CD4-positive, alpha-beta T cell (primary cell): ENCODE results near the gene KRTAP17-1. TPM values are rescaled to one million over a fixed set of nuclear protein-coding genes. Genes with fewer than 3 reads are reported as not detected.
A peak's percentile ranks its signal among the peaks of the same experiment; 100 is the strongest.

Experiments
- ATAC-seq: fragments of 200-7000 bp; cut with Tn5 transposase; one replicate; pipeline ENCODE4 v1.10.0; 2022; ENCODE audit warnings: mild to moderate bottlenecking; ENCODE audit not compliant: poor library complexity
- CTCF ChIA-PET: fragments of 350-600 bp; sonication (Branson Sonifier 250); formaldehyde crosslinking; loops from one replicate; lab custom pipeline; 2021; ENCODE audit warnings: antibody characterized with exemption, inconsistent platforms; lab: Charles Lee
- POLR2A ChIA-PET: fragments of 350-600 bp; sonication (Branson Sonifier 250); formaldehyde crosslinking; loops from one replicate; lab custom pipeline; 2021; ENCODE audit warnings: antibody characterized with exemption, inconsistent platforms; lab: Charles Lee
- DNase-seq, 14 experiments: peaks; one replicate each; pipeline ENCODE4 v3.0.0-alpha.2; 2013 to 2020; ENCODE audit warnings: mixed read lengths in 2 of 14
- H3K27ac ChIP-seq, 2 donors: one replicate each; pipeline versions ENCODE4 v1.5.1 to v1.7.0; 2013; ENCODE audit warnings: low read length in 2 of 2, low read depth in 1 of 2, mild to moderate bottlenecking in 1 of 2
- H3K27me3 ChIP-seq, 2 experiments: 1 replicate in 1 of 2; 2 replicates in 1 of 2; pipeline versions ENCODE4 v1.6.1 to v1.7.0; 2013; ENCODE audit warnings: low read length in 2 of 2, control low read depth in 1 of 2, mild to moderate bottlenecking in 1 of 2, moderate library complexity in 1 of 2; ENCODE audit not compliant: insufficient read depth in 2 of 2, control insufficient read depth in 1 of 2
- H3K36me3 ChIP-seq: one replicate; pipeline ENCODE4 v1.6.1; 2013; ENCODE audit warnings: low read length, control low read depth; ENCODE audit not compliant: insufficient read depth
- H3K4me1 ChIP-seq: one replicate; pipeline ENCODE4 v1.6.1; 2013; ENCODE audit warnings: low read length, control low read depth; ENCODE audit not compliant: insufficient read depth
- H3K4me3 ChIP-seq: one replicate; pipeline ENCODE4 v1.5.1; 2013; ENCODE audit warnings: mild to moderate bottlenecking, low read length, moderate library complexity
- H3K9me3 ChIP-seq, 2 experiments: 1 replicate in 1 of 2; 2 replicates in 1 of 2; pipeline versions ENCODE4 v1.6.1 to v1.7.0; 2013; ENCODE audit warnings: low read length in 2 of 2, mild to moderate bottlenecking in 2 of 2, control low read depth in 1 of 2, moderate library complexity in 1 of 2; ENCODE audit not compliant: control insufficient read depth in 1 of 2, insufficient read depth in 1 of 2
- H3K27ac Mint-ChIP-seq: one replicate; pipeline ENCODE4 v1.8.0; 2020; ENCODE audit warnings: mixed read lengths
- H3K27me3 Mint-ChIP-seq: one replicate; pipeline ENCODE4 v1.8.0; 2021; ENCODE audit warnings: mixed read lengths
- H3K36me3 Mint-ChIP-seq: one replicate; pipeline ENCODE4 v1.8.0; 2021; ENCODE audit warnings: low read depth, mixed read lengths
- H3K4me1 Mint-ChIP-seq: one replicate; pipeline ENCODE4 v1.8.0; 2021; ENCODE audit warnings: low read depth, mixed read lengths
- H3K4me3 Mint-ChIP-seq: one replicate; pipeline ENCODE4 v1.8.0; 2020; ENCODE audit warnings: mild to moderate bottlenecking, mixed read lengths
- H3K9me3 Mint-ChIP-seq: one replicate; pipeline ENCODE4 v1.8.0; 2020; ENCODE audit warnings: mixed read lengths
- intact Hi-C, 2 experiments: fragments of 100-400 bp; cut with DNase I in 1 of 2; cut with micrococcal nuclease in 1 of 2; formaldehyde crosslinking; loops; one replicate each; pipeline versions ENCODE4 v1.15.1 to v1.9.0; 2023 to 2025; cut with DNase I, micrococcal nuclease
- total RNA-seq, 174 experiments: library from RNA in 2 of 174; stranded (reverse) in 2 of 174; gene quantifications; one replicate each; pipeline ENCODE4 v1.2.3 and lab custom pipeline; 2021 to 2026
- TF ChIP-seq, protein P1 (sequence below): fragments of 200-600 bp; IDR thresholded peaks from one replicate; pipeline ENCODE4 v1.8.0; 2022; ENCODE audit warnings: antibody characterized with exemption, mild to moderate bottlenecking

The KRTAP17-1 gene
- total RNA-seq, 2 experiments from 2014 or later = not detected

DNA sequence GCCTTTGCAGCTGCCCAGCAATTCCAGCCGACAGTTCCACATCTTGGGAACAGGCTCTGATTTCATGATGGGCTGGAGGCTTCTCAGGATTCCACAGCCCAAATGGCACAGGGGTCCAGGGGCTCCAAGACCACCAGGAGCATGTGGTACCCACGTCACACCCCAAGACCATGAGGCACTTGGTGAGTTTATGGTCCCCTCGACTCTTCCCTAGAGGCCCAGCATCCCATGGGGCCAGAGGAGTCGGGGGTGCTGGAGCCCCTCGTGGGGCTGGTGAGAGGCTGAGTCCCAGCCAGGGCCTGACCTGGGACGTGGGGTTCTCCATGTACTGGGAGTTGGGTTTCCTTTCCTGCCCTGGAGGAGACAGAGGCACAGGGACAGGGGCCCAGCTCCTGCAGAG lies 10.1 kb upstream of the KRTAP17-1 start:
- H3K36me3 ChIP-seq = no peaks in the 10 kb centered on the region
- H3K4me3 ChIP-seq = no peak overlapping the region
- POLR2A ChIA-PET = no interaction called here
- H3K27me3 ChIP-seq = no peaks in the 10 kb centered on the region
- peaks cover 76% of the 10 kb centered on the region for H3K4me1 ChIP-seq
- H3K27ac ChIP-seq = no peak overlapping the region
- CTCF ChIA-PET = no interaction called here
- DNase-seq = no peak
- Mint-ChIP-seq H3K4me1 (peaks cover 67% of the 10 kb centered on the region), H3K4me3 (no peak overlapping the region), H3K27me3 (no peaks in the 10 kb centered on the region), H3K36me3 (no peaks in the 10 kb centered on the region), H3K27ac (peak overlapping the region; percentile 74), H3K9me3 (no peaks in the 10 kb centered on the region)
- ATAC-seq = no peak
- intact Hi-C loops = loop anchor here in 1 of 2 experiments (5.0 to 10.0 kb wide), 2 partner anchors 169 to 222 kb away; no protein-coding TSS in a partner anchor
- TF ChIP-seq, protein P1, sequence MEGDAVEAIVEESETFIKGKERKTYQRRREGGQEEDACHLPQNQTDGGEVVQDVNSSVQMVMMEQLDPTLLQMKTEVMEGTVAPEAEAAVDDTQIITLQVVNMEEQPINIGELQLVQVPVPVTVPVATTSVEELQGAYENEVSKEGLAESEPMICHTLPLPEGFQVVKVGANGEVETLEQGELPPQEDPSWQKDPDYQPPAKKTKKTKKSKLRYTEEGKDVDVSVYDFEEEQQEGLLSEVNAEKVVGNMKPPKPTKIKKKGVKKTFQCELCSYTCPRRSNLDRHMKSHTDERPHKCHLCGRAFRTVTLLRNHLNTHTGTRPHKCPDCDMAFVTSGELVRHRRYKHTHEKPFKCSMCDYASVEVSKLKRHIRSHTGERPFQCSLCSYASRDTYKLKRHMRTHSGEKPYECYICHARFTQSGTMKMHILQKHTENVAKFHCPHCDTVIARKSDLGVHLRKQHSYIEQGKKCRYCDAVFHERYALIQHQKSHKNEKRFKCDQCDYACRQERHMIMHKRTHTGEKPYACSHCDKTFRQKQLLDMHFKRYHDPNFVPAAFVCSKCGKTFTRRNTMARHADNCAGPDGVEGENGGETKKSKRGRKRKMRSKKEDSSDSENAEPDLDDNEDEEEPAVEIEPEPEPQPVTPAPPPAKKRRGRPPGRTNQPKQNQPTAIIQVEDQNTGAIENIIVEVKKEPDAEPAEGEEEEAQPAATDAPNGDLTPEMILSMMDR = no peak
- no peaks in the 10 kb centered on the region for H3K9me3 ChIP-seq

DNA sequence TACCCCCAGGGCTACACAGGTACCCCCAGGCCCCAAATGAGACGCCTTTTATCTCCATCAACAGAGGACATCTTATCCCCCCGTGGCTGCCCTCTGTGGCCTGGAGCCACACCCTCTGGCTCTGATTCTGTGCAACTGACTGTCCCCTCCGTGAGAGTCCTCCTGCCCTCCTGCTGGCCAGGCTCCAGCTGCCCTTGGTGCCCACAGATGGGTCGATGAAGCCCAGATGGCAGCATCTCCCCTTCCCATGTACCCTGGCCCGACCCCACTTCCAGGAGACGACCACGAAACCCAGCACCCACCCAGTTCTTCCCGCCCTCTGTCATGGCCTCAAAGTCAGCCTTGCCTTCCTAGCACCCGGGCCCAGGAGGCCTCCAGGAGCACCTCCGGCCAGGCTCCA lies 9.6 kb upstream of the KRTAP17-1 start:
- ATAC-seq (no peak), DNase-seq (no peak)
- Mint-ChIP-seq H3K4me1 (peaks cover 69% of the 10 kb centered on the region), H3K4me3 (no peak overlapping the region), H3K9me3 (no peaks in the 10 kb centered on the region), H3K36me3 (no peaks in the 10 kb centered on the region), H3K27me3 (no peaks in the 10 kb centered on the region), H3K27ac (no peak overlapping the region)
- Histone ChIP-seq H3K4me1 (peaks cover 76% of the 10 kb centered on the region), H3K27ac (no peak overlapping the region), H3K27me3 (no peaks in the 10 kb centered on the region), H3K36me3 (no peaks in the 10 kb centered on the region), H3K9me3 (no peaks in the 10 kb centered on the region), H3K4me3 (no peak overlapping the region)
- ChIA-PET CTCF (no interaction called here), POLR2A (no interaction called here)
- intact Hi-C loops = loop anchor here in 1 of 2 experiments (5.0 to 10.0 kb wide), 2 partner anchors 170 to 222 kb away; no protein-coding TSS in a partner anchor
- TF ChIP-seq, protein P1 = no peak

DNA sequence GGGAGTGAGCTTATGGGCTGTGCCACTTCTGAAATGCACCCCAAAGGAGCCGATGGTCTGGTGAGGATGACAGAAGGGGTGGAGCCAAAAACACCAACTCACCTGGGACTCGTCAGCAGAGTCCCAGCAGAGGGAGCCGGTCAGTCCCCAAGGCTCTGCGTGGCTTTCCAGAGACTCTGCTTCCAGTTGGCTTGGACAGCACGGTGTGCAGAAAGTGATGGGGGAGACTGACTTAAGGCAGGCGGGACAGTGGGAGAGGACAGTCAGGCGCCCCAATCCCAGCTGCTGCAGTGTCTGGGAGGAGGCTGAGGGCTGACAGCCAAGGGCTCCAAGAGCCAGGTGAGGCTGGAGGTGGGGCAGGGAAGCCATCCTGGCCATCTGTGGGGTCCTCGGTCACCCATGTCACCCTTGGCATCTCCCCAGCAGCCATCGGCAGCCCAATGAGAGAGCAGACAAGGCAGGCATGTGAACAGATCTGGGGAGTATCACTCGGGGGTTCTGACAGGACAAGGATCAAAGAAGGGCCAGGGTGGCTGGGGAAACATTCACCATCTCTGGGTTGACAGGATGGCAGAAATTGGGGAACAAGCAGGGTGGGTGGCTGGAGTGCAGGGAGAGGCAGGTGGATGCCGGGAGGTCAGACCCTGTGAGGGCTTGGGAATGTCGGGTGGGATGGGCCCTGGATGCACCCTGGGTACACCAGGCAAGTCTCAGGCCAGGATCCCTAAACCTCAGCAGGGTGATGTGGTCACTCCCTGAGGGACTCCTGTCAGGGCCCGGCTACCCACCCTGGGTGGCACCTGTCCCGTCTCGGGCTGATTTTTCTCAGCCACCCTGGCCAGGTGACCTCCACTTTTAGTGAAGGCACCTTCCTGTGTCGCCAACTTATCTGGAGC lies 8.9 kb upstream of the KRTAP17-1 start:
- intact Hi-C loops = loop anchor here (5.0 to 10.0 kb wide), 9 partner anchors 92 to 522 kb away; partner anchors contain the start of genes KRTAP4-12 (in 1 of the 2), KRTAP4-16 (in 1 of the 2) and KRTAP9-3 (in 1 of the 2)

More for the DNA sequence above, 8.9 kb upstream of the KRTAP17-1 start:
- Histone ChIP-seq H3K27me3 (no peaks in the 10 kb centered on the region), H3K4me1 (peaks cover 75% of the 10 kb centered on the region), H3K36me3 (no peaks in the 10 kb centered on the region), H3K9me3 (no peaks in the 10 kb centered on the region), H3K27ac (no peak overlapping the region), H3K4me3 (no peak overlapping the region)
- POLR2A ChIA-PET = no interaction called here
- Mint-ChIP-seq H3K4me3 (no peak overlapping the region), H3K4me1 (peaks cover 69% of the 10 kb centered on the region), H3K27me3 (no peaks in the 10 kb centered on the region), H3K9me3 (peaks cover 7% of the 10 kb centered on the region), H3K27ac (peak overlapping the region; percentile 81), H3K36me3 (no peaks in the 10 kb centered on the region)
- TF ChIP-seq, protein P1 = peak; percentile 34
- DNase-seq (peak in 6 of 14 experiments; percentile 16 to 62 (median 44)), ATAC-seq (no peak)
- CTCF ChIA-PET = interaction anchor here (3.4 kb wide), 1 partner anchor 16 kb away, joined by 23 read pairs; the partner anchor contains the start of gene KRTAP16-1
